Smooth muscle cell of the coronary artery (primary cell): ENCODE measurements around the gene AFG3L2. TPM values are rescaled to one million over a fixed set of nuclear protein-coding genes. Genes with fewer than 3 reads are reported as not detected.

Experiments
- total RNA-seq: library from RNA; depleted of rRNA; stranded (reverse); fragments of >200 nt; gene quantifications from 2 replicates; pipeline ENCODE4 v1.2.3, GENCODE V29; 2014; ENCODE audit warnings: low replicate concordance

The AFG3L2 gene
- total RNA-seq: 29.3 and 37.1 TPM in 2 replicates

DNA sequence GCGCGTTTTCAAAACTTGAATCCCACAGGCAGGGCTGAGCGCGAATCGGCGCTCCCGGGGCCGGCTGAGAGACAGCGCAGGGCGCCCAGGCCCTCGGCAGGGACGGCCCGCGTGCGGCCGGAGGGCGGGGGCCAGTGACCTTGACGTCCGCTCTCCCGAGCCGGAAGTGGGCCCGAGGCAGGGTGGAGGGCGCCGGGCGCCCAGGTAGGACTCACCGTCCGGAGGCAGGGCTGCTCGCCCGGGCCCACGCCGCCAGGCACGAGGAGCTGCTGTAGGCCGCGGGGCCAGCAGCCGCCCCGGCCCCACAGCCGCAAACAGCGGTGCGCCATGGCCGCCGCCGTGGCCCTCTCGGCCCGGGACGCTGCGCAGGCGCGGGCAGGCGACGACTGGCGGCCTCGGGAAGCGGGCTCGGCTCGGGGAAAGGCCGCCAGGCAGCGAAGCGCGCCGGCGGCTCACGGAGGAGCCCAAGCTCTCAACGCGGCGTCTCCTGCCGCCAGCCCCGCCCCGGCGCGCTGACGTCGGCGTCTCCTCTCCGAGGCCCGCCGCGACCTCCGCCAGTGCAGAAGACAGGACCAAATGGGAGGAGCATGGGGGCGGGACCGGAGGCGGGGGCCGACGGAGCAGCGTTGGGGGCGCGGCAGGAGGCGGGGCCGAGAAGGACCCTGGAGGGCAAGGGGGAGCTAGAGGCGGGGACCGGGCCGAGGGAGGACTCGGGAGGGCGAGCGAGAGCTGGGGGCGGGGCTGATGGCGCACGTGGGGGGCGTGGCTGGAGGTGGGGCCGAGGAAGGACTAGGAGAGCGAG, at the start of gene AFG3L2:
Gene AFG3L2 (minus strand): TSS at position 474 of the 802 bp plus-strand sequence. CDS start 145 bp downstream, at position 329.

DNA sequence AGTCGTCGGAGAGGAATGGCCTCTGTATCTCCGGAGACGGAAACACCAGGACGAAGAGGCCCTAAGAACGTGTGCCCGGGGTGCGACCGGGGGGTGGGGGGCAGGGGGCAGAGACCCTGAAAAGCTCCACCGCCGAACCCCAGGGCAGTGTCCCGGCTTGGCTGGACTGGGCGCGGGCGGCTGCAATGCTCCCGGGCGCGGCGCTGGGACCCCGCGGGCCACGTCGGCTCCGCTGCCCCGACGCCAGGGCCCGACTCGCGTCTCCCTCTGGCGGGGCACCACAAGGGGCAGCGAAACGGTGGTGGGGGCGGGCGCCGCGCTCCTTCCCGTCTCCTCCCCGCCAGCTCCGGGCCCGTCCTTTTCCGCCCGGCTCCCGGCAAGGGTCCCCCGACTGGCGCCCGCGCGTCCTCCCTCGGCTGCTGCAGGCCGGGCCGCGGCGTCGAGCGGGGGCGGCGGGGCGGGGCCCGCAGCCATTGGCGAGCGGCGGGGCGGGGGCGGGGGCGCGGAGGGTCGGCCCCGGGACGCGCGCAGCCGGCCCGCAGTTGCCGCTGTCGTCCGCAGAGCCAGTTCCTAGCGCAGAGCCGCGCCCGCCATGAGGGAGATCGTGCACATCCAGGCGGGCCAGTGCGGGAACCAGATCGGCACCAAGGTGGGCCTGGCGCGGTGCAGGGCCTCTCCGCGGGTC, 69.2 kb downstream of the AFG3L2 start, which contains the start of gene TUBB6:
Gene TUBB6 (plus strand): TSS at position 541 of the 685 bp plus-strand sequence. CDS start 52 bp downstream, at position 593.

Other genes with a start within 250 kb of the AFG3L2 start
- gene CIDEA, start 122.9 kb downstream of the AFG3L2 start, total RNA-seq: not detected in 2 replicates
- 454 and 821 TPM in 2 replicates for gene TUBB6, start 69.0 kb downstream of the AFG3L2 start, total RNA-seq
- 5.1 and 6.4 TPM in 2 replicates for gene PRELID3A, start 30.7 kb upstream of the AFG3L2 start, total RNA-seq